ENCODE measurements around the gene CD1E.

The CD1E gene

GRCh38 chr1:158353303-158354075 is at the start of gene CD1E:
Gene CD1E (plus strand): TSS chr1:158353894. CDS start chr1:158353989, 95 bp downstream.
- no peak within 1 kb of the TSS for H3K4me3 ChIP-seq (ENCODE audit: low read depth, low read length)
- no peak for TF ChIP-seq CTCF (IDR thresholded peaks at IDR 0.05; ENCODE audit: low read depth, low read length, missing control alignments)
- DNase-seq (ENCODE audit: low read depth): no peak

GRCh38 chr1:158310623-158311022 is 43.1 kb upstream of the CD1E start:
- TF ChIP-seq CTCF (IDR thresholded peaks at IDR 0.05; ENCODE audit: low read depth, low read length, missing control alignments): no peak
- no peak overlapping the region for H3K4me3 ChIP-seq (ENCODE audit: low read depth, low read length)
- DNase-seq (ENCODE audit: low read depth): no peak

GRCh38 chr1:158311066-158311465 is 42.6 kb upstream of the CD1E start:
- no peak overlapping the region for H3K4me3 ChIP-seq (ENCODE audit: low read depth, low read length)
- no peak for DNase-seq (ENCODE audit: low read depth)
- no peak for TF ChIP-seq CTCF (IDR thresholded peaks at IDR 0.05; ENCODE audit: low read depth, low read length, missing control alignments)

GRCh38 chr1:158323866-158324265 is 29.8 kb upstream of the CD1E start:
- H3K4me3 ChIP-seq (ENCODE audit: low read depth, low read length): no peak overlapping the region
- no peak for TF ChIP-seq CTCF (IDR thresholded peaks at IDR 0.05; ENCODE audit: low read depth, low read length, missing control alignments)
- no peak for DNase-seq (ENCODE audit: low read depth)

GRCh38 chr1:158324395-158324794 is 29.3 kb upstream of the CD1E start:
- no peak for TF ChIP-seq CTCF (IDR thresholded peaks at IDR 0.05; ENCODE audit: low read depth, low read length, missing control alignments)
- no peak overlapping the region for H3K4me3 ChIP-seq (ENCODE audit: low read depth, low read length)
- no peak for DNase-seq (ENCODE audit: low read depth)

GRCh38 chr1:158327481-158327880 is 26.2 kb upstream of the CD1E start:
- no peak overlapping the region for H3K4me3 ChIP-seq (ENCODE audit: low read depth, low read length)
- no peak for TF ChIP-seq CTCF (IDR thresholded peaks at IDR 0.05; ENCODE audit: low read depth, low read length, missing control alignments)
- no peak for DNase-seq (ENCODE audit: low read depth)

- TF ChIP-seq CTCF (IDR thresholded peaks at IDR 0.05; ENCODE audit: low read depth, low read length, missing control alignments): no peak
- no peak for DNase-seq (ENCODE audit: low read depth)
- no peak overlapping the region for H3K4me3 ChIP-seq (ENCODE audit: low read depth, low read length)
Observed at GRCh38 chr1:158328426-158328825, 25.3 kb upstream of the CD1E start.
